Cerebellar nuclear complex (tissue), 1 donor: Measurements from ENCODE around the gene HLA-G.
"Not testable (repeated sequence)": the region's sequence is repeated elsewhere in the genome, so short reads cannot be mapped to it uniquely, and the experiment has no call there.

ENCODE experiments used
- DNase-seq, 2 experiments: peaks; one replicate each; lab custom pipeline; 2025; lab: John Stamatoyannopoulos, UW

Gene HLA-G

GRCh38 chr6:29872791-29873190, 45.2 kb downstream of the HLA-G start:
- DNase-seq = no peak

DNA sequence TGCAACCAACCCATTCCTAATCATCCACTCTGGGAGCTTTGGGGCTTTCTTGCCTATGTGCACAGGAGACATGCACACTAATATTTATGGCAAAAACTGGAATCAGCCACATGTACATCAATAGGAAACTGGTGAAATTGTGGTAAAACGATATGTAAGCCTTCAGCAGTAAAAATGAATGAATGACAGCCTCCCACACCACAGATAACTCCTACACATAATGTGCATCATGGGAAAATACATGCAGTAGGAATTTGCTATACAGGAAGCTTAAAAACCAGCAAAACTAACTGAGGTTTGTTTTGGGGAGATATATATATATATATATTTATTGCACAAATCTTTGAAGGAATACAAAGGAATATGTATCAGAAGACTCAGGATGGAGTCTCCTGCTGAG, 47.6 kb downstream of the HLA-G start:
- no peak for DNase-seq

DNA sequence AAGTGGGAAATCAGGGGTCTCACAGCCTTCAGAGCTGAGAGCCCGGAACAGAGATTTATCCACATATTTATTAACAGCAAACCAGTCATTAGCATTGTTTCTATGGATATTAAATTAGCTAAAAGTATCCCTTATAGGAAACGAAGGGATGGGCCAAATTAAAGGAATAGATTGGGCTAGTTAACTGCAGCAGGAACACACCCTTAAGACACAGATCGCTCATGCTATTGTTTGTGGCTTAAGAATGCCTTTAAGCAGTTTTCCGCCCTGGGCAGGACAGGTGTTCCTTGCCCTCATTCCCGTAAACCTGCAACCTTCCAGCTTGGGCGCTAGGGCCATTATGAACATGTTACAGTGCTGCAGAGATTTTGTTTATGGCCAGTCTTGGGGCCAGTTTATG, 48.1 kb downstream of the HLA-G start:
- DNase-seq = not testable (repeated sequence)
